NT2/D1 (cell line): ENCODE results near the gene FYB1.

Source experiments
- DNase-seq: peaks from one replicate; pipeline ENCODE4 v3.0.0-alpha.2; 2011; ENCODE audit warnings: low read depth, low spot score
- H3K27me3 ChIP-seq: 2 replicates; pipeline ENCODE4 v1.6.0; 2011; ENCODE audit warnings: mild to moderate bottlenecking; ENCODE audit not compliant: insufficient read length, insufficient read depth
- H3K36me3 ChIP-seq: 2 replicates; pipeline ENCODE4 v1.6.1; 2011; ENCODE audit warnings: mild to moderate bottlenecking, low read length, mixed read lengths; ENCODE audit not compliant: insufficient read depth, insufficient read length
- H3K4me1 ChIP-seq: 2 replicates; pipeline ENCODE4 v1.5.1; 2011; ENCODE audit not compliant: insufficient read depth, insufficient read length
- H3K4me3 ChIP-seq: 2 replicates; pipeline ENCODE4 v1.5.1; 2011; ENCODE audit warnings: low read depth; ENCODE audit not compliant: insufficient read length
- H3K9ac ChIP-seq: 2 replicates; pipeline ENCODE4 v1.6.0; 2011; ENCODE audit warnings: low read depth; ENCODE audit not compliant: insufficient read length
- H3K9me3 ChIP-seq: 2 replicates; pipeline ENCODE4 v1.5.1; 2011; ENCODE audit warnings: mild to moderate bottlenecking, low read length; ENCODE audit not compliant: insufficient read depth
- SUZ12 ChIP-seq: IDR thresholded peaks from 2 replicates; pipeline ENCODE4 v1.6.1; 2011; ENCODE audit not compliant: insufficient read length, insufficient read depth; ENCODE audit errors: extremely low read depth
- YY1 ChIP-seq: IDR thresholded peaks from 2 replicates; pipeline ENCODE4 v1.6.1; 2011; ENCODE audit not compliant: insufficient read length, insufficient read depth
- ZNF274 ChIP-seq: IDR thresholded peaks from 2 replicates; pipeline ENCODE4 v1.6.1; 2011; ENCODE audit warnings: mild to moderate bottlenecking, low read depth, low read length

FYB1 gene

DNA sequence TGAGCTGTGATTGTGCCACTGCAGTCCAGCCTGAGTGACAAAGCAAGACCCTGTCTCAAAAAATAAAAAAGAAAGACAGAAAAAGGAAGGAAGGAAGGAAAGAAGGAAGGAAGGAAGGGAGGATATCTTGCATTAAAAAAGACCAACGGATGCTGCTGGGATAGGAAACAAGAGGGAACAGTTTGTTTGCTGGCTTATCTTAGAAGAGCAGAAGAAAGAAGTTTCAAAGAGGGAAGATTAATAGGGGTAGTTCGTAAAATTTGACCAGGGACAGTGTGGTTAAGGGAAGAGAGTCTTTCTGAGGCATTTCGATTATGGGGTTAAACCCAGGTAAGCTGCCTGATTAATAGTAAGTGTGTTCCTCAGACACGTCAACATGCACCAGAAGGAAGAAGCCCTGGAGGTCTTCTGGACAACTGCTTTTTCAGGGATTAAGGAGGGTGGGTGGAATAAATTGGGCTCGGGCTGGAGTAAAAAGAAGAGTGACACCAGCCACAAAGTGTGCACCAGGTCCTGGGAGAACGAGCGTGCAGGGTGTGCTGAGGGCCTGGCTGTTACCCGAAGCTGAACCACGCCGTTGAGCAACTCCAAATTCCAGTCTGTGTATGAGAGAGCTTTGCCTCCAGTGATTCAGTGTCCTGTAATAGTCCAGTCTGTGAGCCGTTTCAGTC lies 24.8 kb downstream of the FYB1 start:
- Histone ChIP-seq H3K4me3 (no peak overlapping the region), H3K9ac (no peak overlapping the region), H3K4me1 (no peaks in the 10 kb centered on the region), H3K9me3 (no peaks in the 10 kb centered on the region), H3K27me3 (no peaks in the 10 kb centered on the region), H3K36me3 (no peaks in the 10 kb centered on the region)
- DNase-seq = no peak
- TF ChIP-seq ZNF274 = no peak
- TF ChIP-seq YY1 = no peak
- TF ChIP-seq SUZ12 = no peak

DNA sequence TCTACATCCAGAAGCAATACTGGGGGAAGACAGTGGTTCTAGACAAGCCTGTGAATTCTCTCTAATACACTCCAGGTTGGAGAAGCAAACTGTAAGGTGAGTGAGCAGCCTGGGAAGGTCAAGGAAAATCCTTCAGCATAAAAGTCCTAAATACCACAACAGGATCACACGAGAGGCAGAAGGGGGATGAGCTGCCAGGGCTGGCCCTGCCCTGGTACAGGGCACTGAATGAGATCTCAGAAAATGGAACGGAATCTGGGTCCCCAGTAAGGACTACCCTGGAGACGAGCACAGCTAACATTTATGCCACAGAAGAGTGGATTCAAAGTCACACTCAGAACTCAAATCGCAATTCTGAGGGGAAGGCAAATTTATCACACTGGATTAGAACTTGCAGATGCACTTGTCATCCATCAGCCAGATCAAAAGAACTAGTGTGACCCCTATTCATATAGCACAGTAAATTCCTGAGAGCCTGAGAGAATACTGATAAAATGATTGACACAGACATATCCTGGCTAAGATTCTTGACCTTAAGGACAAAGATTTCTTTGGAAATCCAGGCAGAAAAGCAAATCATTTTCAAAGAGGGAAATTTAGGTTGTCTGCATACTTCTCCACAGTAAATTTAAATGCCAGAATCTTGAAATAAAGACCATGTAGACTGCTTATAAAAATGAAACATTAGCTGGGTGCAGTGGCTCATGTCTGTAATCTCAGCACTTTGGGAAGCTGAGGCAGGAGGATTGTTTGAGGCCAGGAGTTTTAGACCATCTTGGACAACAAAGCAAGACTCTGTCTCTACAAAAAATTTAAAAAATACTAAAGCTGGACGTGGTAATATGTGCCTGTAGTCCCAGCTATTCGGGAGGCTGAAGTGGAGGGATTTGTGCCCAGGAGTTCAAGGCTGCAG lies 25.6 kb downstream of the FYB1 start:
- Histone ChIP-seq H3K27me3 (no peaks in the 10 kb centered on the region), H3K36me3 (no peaks in the 10 kb centered on the region), H3K4me1 (no peaks in the 10 kb centered on the region), H3K9ac (no peak overlapping the region), H3K9me3 (no peaks in the 10 kb centered on the region), H3K4me3 (no peak overlapping the region)
- no peak for DNase-seq
- TF ChIP-seq SUZ12 (no peak), ZNF274 (no peak)

DNA sequence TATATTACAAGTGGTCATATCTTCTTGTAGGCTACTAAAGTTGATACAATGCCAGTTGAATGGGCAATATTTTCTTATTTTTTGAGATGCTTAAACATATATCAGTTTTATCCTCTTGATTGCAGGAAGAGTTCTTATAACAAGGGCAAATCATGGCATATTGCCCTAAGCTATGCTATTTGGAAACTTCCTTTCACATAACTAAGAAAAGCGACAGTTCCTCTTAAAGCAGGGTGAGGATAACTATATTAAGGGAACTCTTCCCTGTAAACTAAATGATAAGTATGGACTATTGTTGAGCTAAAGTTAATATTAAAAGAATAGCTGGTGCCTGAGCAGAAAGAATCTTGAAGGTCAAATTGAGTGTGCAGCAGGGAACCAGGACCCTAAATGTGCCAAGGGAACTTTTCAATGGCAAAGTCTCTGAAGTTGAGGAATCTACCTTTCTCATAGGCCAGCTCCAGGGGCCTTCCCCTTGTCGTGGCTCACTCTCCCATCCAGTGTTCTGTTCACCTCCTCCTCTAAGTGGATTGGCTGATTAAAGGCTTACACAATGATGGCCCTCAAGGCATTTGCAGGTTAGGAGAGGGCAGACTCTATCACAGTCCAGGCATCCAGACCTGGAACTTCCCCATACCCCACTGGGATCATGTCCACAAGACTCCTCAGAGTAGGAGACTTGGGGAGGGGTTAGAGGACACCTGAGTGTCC lies 26.8 kb downstream of the FYB1 start:
- Histone ChIP-seq H3K4me3 (no peak overlapping the region), H3K4me1 (no peaks in the 10 kb centered on the region), H3K9ac (no peak overlapping the region), H3K9me3 (no peaks in the 10 kb centered on the region), H3K36me3 (no peaks in the 10 kb centered on the region), H3K27me3 (no peaks in the 10 kb centered on the region)
- no peak for DNase-seq
- TF ChIP-seq YY1 (no peak), SUZ12 (no peak), ZNF274 (no peak)

DNA sequence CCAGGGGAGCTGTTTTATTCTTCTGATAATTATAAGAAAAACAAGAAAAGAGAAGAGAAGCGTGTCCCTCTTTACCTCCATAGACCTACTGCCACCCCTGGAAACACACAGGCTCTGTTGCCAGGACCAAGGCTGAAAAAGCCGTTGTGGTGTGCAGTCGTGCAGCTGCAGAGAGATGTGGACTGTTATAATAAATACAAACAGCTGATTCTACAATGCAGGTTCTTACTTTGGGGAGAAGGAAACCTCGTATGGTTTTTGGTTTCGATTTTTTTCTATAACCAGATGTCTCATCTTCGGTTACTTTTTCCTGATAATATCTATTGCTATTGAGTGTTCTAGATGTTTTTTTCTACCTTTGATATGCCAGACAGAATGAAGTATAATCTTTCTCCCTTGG lies 28.1 kb downstream of the FYB1 start:
- TF ChIP-seq YY1 (no peak), ZNF274 (no peak), SUZ12 (no peak)
- H3K4me3 ChIP-seq = no peak overlapping the region
- H3K9me3 ChIP-seq = no peaks in the 10 kb centered on the region
- H3K36me3 ChIP-seq = no peaks in the 10 kb centered on the region
- no peak overlapping the region for H3K9ac ChIP-seq
- H3K27me3 ChIP-seq = no peaks in the 10 kb centered on the region
- no peak for DNase-seq
- H3K4me1 ChIP-seq = no peaks in the 10 kb centered on the region

DNA sequence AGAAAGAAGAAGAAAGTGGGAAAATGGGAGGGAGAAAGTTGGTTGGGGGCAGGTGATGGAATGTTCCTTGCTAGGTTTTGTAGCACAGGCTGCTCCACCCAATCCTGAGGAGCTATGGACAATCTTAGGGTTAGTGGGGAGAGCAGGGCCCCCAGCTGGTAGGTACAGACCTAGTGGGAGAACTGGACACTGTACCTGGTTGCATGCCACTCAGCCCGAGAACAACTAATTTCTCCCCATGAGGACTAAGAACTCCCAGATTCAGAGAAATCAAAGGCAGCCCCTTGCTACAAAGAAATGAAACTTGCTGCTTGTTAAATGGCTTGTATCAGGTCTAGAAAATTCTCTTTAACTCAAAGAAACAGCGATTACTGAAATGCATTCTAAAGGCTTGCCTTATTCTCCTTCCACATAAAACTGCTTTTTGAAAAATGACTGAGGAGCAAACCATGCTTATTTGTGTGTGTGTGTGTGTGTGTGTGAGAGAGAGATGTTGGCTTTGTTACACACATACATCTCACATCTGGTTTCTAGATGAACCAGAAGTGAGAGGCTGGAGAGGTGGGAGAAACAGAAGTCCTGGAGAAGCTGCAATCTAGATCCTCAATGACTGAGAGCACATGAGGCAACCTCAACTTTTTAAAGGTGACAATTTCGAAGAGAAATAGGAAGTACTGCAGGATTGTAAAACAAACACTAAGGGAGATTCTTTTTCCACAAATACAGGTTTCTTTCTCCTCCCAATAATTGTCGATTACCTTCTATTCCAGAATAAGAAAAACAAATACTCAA lies 28.9 kb downstream of the FYB1 start:
- no peak for DNase-seq
- H3K4me1 ChIP-seq = no peaks in the 10 kb centered on the region
- H3K9ac ChIP-seq = no peak overlapping the region
- TF ChIP-seq ZNF274 (no peak), YY1 (no peak)
- H3K9me3 ChIP-seq = no peaks in the 10 kb centered on the region
- no peak overlapping the region for H3K4me3 ChIP-seq
- H3K36me3 ChIP-seq = no peaks in the 10 kb centered on the region
- no peaks in the 10 kb centered on the region for H3K27me3 ChIP-seq

DNA sequence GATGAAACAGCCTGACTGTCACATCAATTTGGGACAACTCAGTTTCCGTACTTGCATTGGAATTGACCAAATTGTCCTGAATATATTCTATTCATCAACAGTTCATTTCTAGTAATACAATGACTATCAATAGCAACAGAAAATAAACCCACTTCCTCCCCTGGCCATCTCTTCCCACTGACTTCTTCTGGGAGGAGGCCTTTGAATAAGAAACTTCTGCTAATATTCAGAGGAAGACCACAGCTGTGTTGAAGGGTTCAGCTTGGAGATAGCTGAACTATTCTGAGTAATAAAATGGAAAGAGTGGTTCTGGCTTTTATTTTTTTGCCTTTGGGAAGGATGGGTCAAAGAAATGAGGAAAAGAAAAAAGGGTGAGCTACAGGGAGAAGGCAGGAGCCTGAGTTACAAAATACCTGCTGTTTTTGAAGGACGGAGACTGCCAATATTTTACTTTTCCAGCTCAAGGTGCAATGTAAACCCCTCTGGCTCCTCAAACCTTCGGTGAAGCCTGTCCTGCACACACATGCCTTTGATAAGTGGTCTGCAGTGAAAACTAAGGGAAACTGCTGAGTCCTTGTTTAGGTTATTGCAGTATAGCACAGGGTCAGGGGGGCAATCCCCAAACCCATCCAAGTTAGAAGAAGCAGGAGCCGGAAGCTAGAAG lies 29.9 kb downstream of the FYB1 start:
- Histone ChIP-seq H3K9me3 (no peaks in the 10 kb centered on the region), H3K4me3 (no peak overlapping the region), H3K27me3 (no peaks in the 10 kb centered on the region), H3K36me3 (no peaks in the 10 kb centered on the region), H3K4me1 (no peaks in the 10 kb centered on the region), H3K9ac (no peak overlapping the region)
- DNase-seq = no peak
- TF ChIP-seq SUZ12 (no peak), ZNF274 (no peak), YY1 (no peak)
